Neural cell (in vitro differentiated cells): ENCODE data around the gene DGCR8.

Source experiments
- CTCF ChIP-seq: fragments of 450-650 bp; IDR thresholded peaks from 2 replicates; pipeline ENCODE4 v1.5.1; 2014; ENCODE audit warnings: antibody characterized with exemption, mild to moderate bottlenecking, moderate library complexity; ENCODE audit not compliant: poor library complexity, severe bottlenecking
- EP300 ChIP-seq: fragments of 450-650 bp; conservative IDR thresholded peaks from 2 replicates; pipeline ENCODE4 v1.6.1; 2014; ENCODE audit warnings: antibody characterized with exemption, mild to moderate bottlenecking, moderate library complexity; ENCODE audit not compliant: poor library complexity, severe bottlenecking
- EZH2 ChIP-seq: fragments of 200-600, 300-800 bp; shearing (Covaris generic), sonication (generic); IDR thresholded peaks from 2 replicates; pipeline ENCODE4 v1.6.1; 2014; ENCODE audit warnings: antibody characterized with exemption, low read length, borderline replicate concordance, mild to moderate bottlenecking; ENCODE audit not compliant: insufficient read depth, poor library complexity, severe bottlenecking
- MXI1 ChIP-seq: fragments of 450-650 bp; conservative IDR thresholded peaks from 2 replicates; pipeline ENCODE4 v1.6.1; 2014; ENCODE audit warnings: antibody characterized with exemption, mild to moderate bottlenecking; ENCODE audit not compliant: poor library complexity, severe bottlenecking
- POLR2AphosphoS5 ChIP-seq: IDR thresholded peaks from 2 replicates; pipeline ENCODE4 v1.6.1; 2012
- RAD21 ChIP-seq: fragments of 450-650 bp; conservative IDR thresholded peaks from 2 replicates; pipeline ENCODE4 v1.6.1; 2014; ENCODE audit warnings: antibody characterized with exemption, mild to moderate bottlenecking, moderate library complexity
- REST ChIP-seq: IDR thresholded peaks from 2 replicates; pipeline ENCODE4 v1.6.1; 2012; ENCODE audit warnings: borderline replicate concordance

- TF ChIP-seq REST, result no peak
- TF ChIP-seq CTCF, result no peak
- TF ChIP-seq RAD21, result no peak
- TF ChIP-seq EZH2, result no peak
- TF ChIP-seq POLR2AphosphoS5, result no peak
- TF ChIP-seq MXI1, result no peak
- TF ChIP-seq EP300, result no peak
Measured at GRCh38 chr22:20140107-20140445, 60.0 kb downstream of the DGCR8 start.
